Smooth muscle cell of the umbilical artery (primary cell): ENCODE measurements around the gene TP53TG3E. TPM values are rescaled to one million over a fixed set of nuclear protein-coding genes. Genes with fewer than 3 reads are reported as not detected.

ENCODE experiments used
- total RNA-seq: library from RNA; depleted of rRNA; stranded (reverse); fragments of >200 nt; gene quantifications from 2 replicates; pipeline ENCODE4 v1.2.3, GENCODE V29; 2014

Gene TP53TG3E, protein sequence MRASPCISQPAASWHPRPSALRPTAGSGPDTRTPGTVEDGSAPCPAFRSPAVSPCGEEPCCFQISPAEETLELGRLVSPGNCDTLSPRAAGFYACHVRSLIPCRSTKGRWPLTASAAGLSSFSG
- not detected in 2 replicates for total RNA-seq

DNA sequence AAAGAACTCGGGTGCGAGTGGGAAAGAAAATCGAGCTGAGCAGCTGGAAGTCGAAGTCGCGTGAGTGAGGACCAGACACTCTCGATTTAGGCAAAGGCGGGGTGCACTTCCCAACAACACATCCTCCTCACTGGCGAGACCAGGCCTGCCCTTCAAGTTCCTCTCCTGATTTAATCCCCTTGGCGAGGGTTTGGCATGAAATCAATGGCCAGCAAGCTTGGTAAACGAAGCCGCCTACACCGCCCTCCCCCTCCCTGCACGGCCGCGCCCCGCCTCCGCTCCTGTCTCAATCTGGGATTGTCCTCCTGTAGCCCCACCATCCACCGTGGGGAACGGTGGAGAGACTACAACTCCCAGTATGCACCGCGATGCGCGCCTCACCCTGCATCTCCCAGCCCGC lies at the start of gene TP53TG3E:
Gene TP53TG3E, plus strand, starts transcription at position 301 of the 400 bp plus-strand sequence. Its CDS starts 68 bp downstream, at position 369.

Other genes with a start within 250 kb of the TP53TG3E start
- not detected in 2 replicates for gene TP53TG3C, start 110.1 kb upstream of the TP53TG3E start, total RNA-seq
- not detected in 2 replicates for gene TP53TG3B, start 56.5 kb downstream of the TP53TG3E start, total RNA-seq
- not detected in 2 replicates for gene TP53TG3F, start 155.3 kb downstream of the TP53TG3E start, total RNA-seq